ENCODE results near the gene DTNB.

DNA sequence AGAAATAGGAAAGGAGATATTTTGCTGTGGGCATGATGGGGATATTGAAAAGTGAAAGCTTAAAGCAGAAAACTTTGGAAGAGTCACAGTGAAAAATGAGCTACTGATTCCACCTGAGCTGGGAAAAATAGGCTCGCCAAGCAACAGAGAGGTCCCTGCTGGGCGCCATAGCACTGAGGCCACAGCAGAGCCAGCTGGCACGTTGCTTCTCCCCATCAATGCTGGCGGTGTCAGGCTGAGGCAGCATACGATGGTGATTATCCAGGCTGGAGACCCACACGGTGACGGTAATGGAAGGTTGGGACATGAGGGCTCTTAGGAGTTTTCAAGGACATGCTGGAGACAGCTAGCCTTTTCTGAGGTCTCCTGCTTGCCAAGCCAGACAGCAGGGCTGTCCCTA lies 25.8 kb upstream of the DTNB start:
- no peak for TF ChIP-seq EZH2phosphoT487 (IDR thresholded peaks at IDR 0.05; ENCODE audit: borderline replicate concordance, low read depth)
- TF ChIP-seq, protein P1, sequence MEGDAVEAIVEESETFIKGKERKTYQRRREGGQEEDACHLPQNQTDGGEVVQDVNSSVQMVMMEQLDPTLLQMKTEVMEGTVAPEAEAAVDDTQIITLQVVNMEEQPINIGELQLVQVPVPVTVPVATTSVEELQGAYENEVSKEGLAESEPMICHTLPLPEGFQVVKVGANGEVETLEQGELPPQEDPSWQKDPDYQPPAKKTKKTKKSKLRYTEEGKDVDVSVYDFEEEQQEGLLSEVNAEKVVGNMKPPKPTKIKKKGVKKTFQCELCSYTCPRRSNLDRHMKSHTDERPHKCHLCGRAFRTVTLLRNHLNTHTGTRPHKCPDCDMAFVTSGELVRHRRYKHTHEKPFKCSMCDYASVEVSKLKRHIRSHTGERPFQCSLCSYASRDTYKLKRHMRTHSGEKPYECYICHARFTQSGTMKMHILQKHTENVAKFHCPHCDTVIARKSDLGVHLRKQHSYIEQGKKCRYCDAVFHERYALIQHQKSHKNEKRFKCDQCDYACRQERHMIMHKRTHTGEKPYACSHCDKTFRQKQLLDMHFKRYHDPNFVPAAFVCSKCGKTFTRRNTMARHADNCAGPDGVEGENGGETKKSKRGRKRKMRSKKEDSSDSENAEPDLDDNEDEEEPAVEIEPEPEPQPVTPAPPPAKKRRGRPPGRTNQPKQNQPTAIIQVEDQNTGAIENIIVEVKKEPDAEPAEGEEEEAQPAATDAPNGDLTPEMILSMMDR (IDR thresholded peaks at IDR 0.05): no peak
- no peak for TF ChIP-seq JUND (IDR thresholded peaks at IDR 0.05)
- TF ChIP-seq POLR2AphosphoS5 (IDR thresholded peaks at IDR 0.05; ENCODE audit: low read depth, low read length): no peak
- TF ChIP-seq, protein P2, sequence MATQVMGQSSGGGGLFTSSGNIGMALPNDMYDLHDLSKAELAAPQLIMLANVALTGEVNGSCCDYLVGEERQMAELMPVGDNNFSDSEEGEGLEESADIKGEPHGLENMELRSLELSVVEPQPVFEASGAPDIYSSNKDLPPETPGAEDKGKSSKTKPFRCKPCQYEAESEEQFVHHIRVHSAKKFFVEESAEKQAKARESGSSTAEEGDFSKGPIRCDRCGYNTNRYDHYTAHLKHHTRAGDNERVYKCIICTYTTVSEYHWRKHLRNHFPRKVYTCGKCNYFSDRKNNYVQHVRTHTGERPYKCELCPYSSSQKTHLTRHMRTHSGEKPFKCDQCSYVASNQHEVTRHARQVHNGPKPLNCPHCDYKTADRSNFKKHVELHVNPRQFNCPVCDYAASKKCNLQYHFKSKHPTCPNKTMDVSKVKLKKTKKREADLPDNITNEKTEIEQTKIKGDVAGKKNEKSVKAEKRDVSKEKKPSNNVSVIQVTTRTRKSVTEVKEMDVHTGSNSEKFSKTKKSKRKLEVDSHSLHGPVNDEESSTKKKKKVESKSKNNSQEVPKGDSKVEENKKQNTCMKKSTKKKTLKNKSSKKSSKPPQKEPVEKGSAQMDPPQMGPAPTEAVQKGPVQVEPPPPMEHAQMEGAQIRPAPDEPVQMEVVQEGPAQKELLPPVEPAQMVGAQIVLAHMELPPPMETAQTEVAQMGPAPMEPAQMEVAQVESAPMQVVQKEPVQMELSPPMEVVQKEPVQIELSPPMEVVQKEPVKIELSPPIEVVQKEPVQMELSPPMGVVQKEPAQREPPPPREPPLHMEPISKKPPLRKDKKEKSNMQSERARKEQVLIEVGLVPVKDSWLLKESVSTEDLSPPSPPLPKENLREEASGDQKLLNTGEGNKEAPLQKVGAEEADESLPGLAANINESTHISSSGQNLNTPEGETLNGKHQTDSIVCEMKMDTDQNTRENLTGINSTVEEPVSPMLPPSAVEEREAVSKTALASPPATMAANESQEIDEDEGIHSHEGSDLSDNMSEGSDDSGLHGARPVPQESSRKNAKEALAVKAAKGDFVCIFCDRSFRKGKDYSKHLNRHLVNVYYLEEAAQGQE (IDR thresholded peaks at IDR 0.05; ENCODE audit: low read depth, low read length): no peak
- TF ChIP-seq IRF3 (IDR thresholded peaks at IDR 0.05; ENCODE audit: low read depth, low read length): no peak
- TF ChIP-seq TEAD4 (IDR thresholded peaks at IDR 0.05; ENCODE audit: borderline replicate concordance, insufficient read depth): no peak
- no peak for TF ChIP-seq MXI1 (IDR thresholded peaks at IDR 0.05; ENCODE audit: low read depth, low read length)
- TF ChIP-seq RAD21 (IDR thresholded peaks at IDR 0.05; ENCODE audit: low read length): no peak
- TF ChIP-seq GABPA (IDR thresholded peaks at IDR 0.05; ENCODE audit: low read depth): no peak
- no peak for TF ChIP-seq GATA2 (CRISPR knock-in tag; IDR thresholded peaks at IDR 0.05)
- no peak for TF ChIP-seq EP300 (IDR thresholded peaks at IDR 0.05; ENCODE audit: borderline replicate concordance in 1 of 2, low read depth in 1 of 2, low read length in 1 of 2)
- TF ChIP-seq TAF1 (IDR thresholded peaks at IDR 0.05; ENCODE audit: borderline replicate concordance, low read depth, low read length): no peak

Data from SK-N-SH (cell line).